Thoracic aorta (tissue), 2 donors: ENCODE results near the gene HLA-DMB. TPM values are rescaled to one million over a fixed set of nuclear protein-coding genes. Genes with fewer than 3 reads are reported as not detected.

Experiments used
- ATAC-seq: fragments of 150-250 bp; one replicate; pipeline ENCODE4 v1.8.0; 2017; ENCODE audit warnings: low read depth; ENCODE audit not compliant: insufficient number of reproducible peaks, low FRiP score
- DNase-seq: peaks from one replicate; pipeline ENCODE4 v3.0.0-alpha.2; 2020; ENCODE audit warnings: low spot score
- H3K27ac ChIP-seq, 2 donors: fragments of 200-600 bp; sonication (generic); 1 replicate in 1 of 2; 2 replicates in 1 of 2; pipeline ENCODE4 v1.5.1; 2016; ENCODE audit warnings: mild to moderate bottlenecking in 2 of 2, moderate library complexity in 2 of 2
- H3K27me3 ChIP-seq: fragments of 200-600 bp; sonication (generic); replicated peaks from 2 replicates; pipeline ENCODE4 v1.6.0; 2016; ENCODE audit warnings: mild to moderate bottlenecking; ENCODE audit not compliant: insufficient read depth
- H3K36me3 ChIP-seq: fragments of 200-600 bp; sonication (generic); one replicate; pipeline ENCODE4 v1.5.1; 2016
- H3K4me1 ChIP-seq, 2 donors: fragments of 200-600 bp; sonication (generic); 1 replicate in 1 of 2; 2 replicates in 1 of 2; pipeline versions ENCODE4 v1.5.1 to v1.6.0; 2016; ENCODE audit warnings: low read depth in 2 of 2, mild to moderate bottlenecking in 1 of 2; ENCODE audit not compliant: control insufficient read depth in 1 of 2
- H3K4me3 ChIP-seq: fragments of 200-600 bp; sonication (generic); 2 replicates; pipeline ENCODE4 v1.5.1; 2016; ENCODE audit warnings: mild to moderate bottlenecking
- H3K9me3 ChIP-seq: fragments of 200-600 bp; sonication (generic); 2 replicates; pipeline ENCODE4 v1.5.1; 2016
- total RNA-seq, 2 donors: library from RNA; depleted of rRNA; stranded (reverse); fragments of >200 nt; gene quantifications; one replicate each; pipeline versions ENCODE4 v1.1.0 to v1.2.3, GENCODE V29; 2016
- TF ChIP-seq, protein P1 (sequence below): fragments of 200-600 bp; sonication (generic); IDR thresholded peaks from one replicate; pipeline ENCODE4 v1.5.1; 2019; ENCODE audit warnings: antibody characterized with exemption

The HLA-DMB gene
- total RNA-seq, 2 donors from 2014 or later: 13.5 to 34.4 TPM

GRCh38 chr6:32977272-32977952 lies 36.6 kb upstream of the HLA-DMB start:
- TF ChIP-seq, protein P1, sequence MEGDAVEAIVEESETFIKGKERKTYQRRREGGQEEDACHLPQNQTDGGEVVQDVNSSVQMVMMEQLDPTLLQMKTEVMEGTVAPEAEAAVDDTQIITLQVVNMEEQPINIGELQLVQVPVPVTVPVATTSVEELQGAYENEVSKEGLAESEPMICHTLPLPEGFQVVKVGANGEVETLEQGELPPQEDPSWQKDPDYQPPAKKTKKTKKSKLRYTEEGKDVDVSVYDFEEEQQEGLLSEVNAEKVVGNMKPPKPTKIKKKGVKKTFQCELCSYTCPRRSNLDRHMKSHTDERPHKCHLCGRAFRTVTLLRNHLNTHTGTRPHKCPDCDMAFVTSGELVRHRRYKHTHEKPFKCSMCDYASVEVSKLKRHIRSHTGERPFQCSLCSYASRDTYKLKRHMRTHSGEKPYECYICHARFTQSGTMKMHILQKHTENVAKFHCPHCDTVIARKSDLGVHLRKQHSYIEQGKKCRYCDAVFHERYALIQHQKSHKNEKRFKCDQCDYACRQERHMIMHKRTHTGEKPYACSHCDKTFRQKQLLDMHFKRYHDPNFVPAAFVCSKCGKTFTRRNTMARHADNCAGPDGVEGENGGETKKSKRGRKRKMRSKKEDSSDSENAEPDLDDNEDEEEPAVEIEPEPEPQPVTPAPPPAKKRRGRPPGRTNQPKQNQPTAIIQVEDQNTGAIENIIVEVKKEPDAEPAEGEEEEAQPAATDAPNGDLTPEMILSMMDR: no peak
- Histone ChIP-seq H3K9me3 (no peaks in the 10 kb centered on the region), H3K4me1 (peaks cover 26 to 59% of the 10 kb centered on the region in 2 donors), H3K4me3 (no peak overlapping the region), H3K27ac (no peak overlapping the region), H3K36me3 (peaks cover 79% of the 10 kb centered on the region), H3K27me3 (no peaks in the 10 kb centered on the region)
- ATAC-seq (no peak), DNase-seq (no peak)

DNA sequence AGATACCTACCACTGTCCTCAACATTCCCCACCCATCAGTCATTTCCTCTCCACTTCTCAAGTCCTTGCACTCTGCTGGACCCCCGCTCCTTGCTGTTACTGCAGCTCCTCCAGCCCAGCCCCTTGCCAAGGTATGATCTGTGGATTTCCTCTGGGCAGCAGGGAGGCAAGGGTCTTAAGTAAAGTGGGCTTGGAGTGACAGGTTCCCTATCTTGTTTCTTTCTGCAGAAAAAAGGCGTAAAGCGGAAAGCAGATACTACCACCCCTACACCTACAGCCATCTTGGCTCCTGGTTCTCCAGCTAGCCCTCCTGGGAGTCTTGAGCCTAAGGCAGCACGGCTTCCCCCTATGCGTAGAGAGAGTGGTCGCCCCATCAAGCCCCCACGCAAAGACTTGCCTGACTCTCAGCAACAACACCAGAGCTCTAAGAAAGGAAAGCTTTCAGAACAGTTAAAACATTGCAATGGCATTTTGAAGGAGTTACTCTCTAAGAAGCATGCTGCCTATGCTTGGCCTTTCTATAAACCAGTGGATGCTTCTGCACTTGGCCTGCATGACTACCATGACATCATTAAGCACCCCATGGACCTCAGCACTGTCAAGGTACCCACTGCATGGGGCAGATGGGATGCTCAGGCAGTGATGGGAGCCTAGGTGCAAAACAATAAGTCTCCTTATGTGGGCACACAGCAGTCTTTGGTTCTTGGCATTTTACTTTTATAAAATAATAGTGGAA lies 35.7 kb upstream of the HLA-DMB start:
- no peak for ATAC-seq
- H3K27me3 ChIP-seq: no peaks in the 10 kb centered on the region
- no peaks in the 10 kb centered on the region for H3K9me3 ChIP-seq
- peaks cover 73% of the 10 kb centered on the region for H3K36me3 ChIP-seq
- no peak overlapping the region for H3K27ac ChIP-seq
- H3K4me3 ChIP-seq: no peak overlapping the region
- no peak for DNase-seq
- peaks cover 26 to 51% of the 10 kb centered on the region in 2 donors for H3K4me1 ChIP-seq
- TF ChIP-seq, protein P1: no peak

DNA sequence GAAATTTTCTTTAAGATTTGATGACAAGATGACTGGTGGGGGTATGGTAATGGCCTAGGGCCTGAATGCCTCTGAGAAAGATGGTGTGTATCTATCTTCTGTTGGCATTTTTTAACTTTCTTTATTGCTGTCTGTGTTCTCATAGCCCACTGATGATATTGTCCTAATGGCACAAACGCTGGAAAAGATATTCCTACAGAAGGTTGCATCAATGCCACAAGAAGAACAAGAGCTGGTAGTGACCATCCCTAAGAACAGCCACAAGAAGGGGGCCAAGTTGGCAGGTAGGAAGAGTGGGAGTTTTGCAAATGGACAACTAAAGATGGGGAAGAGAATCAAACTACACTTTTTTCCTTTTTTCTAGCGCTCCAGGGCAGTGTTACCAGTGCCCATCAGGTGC lies 35.1 kb upstream of the HLA-DMB start:
- peaks cover 26 to 50% of the 10 kb centered on the region in 2 donors for H3K4me1 ChIP-seq
- no peaks in the 10 kb centered on the region for H3K27me3 ChIP-seq
- H3K36me3 ChIP-seq: peaks cover 67% of the 10 kb centered on the region
- TF ChIP-seq, protein P1: no peak
- H3K9me3 ChIP-seq: no peaks in the 10 kb centered on the region
- no peak overlapping the region for H3K27ac ChIP-seq
- ATAC-seq: no peak
- peak overlapping the region; percentile 86 for H3K4me3 ChIP-seq
- no peak for DNase-seq

DNA sequence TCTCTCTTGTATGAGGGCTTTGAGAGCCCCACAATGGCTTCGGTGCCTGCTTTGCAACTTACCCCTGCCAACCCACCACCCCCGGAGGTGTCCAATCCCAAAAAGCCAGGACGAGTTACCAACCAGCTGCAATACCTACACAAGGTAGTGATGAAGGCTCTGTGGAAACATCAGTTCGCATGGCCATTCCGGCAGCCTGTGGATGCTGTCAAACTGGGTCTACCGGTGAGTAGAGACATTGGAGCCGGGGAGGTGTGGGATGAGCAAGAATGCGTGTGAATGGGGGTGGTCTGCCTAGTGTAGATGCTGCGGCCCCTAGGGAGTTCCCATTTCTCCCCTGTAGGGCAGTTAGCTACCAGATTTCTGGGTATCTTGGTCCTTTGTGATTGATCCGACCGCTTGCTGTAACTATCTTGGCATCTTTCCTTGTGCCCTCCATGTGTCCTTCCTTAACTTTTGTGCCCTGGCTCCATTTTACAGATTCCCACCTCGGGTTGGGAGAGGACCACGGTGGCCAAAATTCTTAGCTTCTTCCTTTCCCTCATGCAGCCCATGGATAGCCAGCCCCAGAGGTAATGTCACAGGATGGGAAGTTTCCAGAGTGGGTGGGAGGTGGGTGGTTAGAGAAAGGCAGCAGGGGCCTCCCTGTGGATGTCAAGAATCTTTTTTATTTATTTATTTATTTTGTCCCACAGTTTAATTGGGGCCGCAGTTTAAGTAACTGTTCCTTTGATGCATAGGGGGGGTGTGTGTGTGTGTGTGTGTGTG lies 33.9 kb upstream of the HLA-DMB start:
- H3K9me3 ChIP-seq: no peaks in the 10 kb centered on the region
- H3K27ac ChIP-seq: no peak overlapping the region
- H3K4me3 ChIP-seq: peak overlapping the region; percentile 86
- no peaks in the 10 kb centered on the region for H3K27me3 ChIP-seq
- peaks cover 26 to 44% of the 10 kb centered on the region in 2 donors for H3K4me1 ChIP-seq
- TF ChIP-seq, protein P1: no peak
- ATAC-seq (no peak), DNase-seq (no peak)
- H3K36me3 ChIP-seq: peaks cover 56% of the 10 kb centered on the region

DNA sequence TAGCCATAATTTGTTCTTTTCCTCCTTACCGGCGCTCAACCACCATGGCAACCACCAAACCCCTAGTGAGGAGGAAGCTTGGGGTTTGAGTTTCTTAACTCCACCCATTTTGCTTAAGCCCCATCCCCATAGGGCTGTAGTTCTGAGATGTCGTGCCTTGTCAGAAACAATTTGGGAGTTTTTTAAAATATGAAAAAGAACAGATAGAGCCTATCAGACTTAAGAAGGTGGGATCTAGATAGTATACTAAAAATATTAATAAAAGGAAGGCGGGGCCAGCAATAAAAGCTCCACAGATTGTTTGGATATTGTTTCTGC lies 33.1 kb upstream of the HLA-DMB start:
- H3K4me1 ChIP-seq: peaks cover 26 to 44% of the 10 kb centered on the region in 2 donors
- H3K36me3 ChIP-seq: peaks cover 48% of the 10 kb centered on the region
- H3K27me3 ChIP-seq: no peaks in the 10 kb centered on the region
- TF ChIP-seq, protein P1: no peak
- H3K27ac ChIP-seq: peak overlapping the region in 1 of 2 donors; percentile 100
- ATAC-seq (no peak), DNase-seq (no peak)
- no peaks in the 10 kb centered on the region for H3K9me3 ChIP-seq
- peak overlapping the region; percentile 86 for H3K4me3 ChIP-seq
